HFFc6 (cell line): ENCODE measurements around the gene MAS1. TPM values are rescaled to one million over a fixed set of nuclear protein-coding genes. Genes with fewer than 3 reads are reported as not detected.

Experiments used
- DNase-seq: peaks from one replicate; pipeline ENCODE4 v3.0.0-alpha.2; 2018
- H3K27ac Mint-ChIP-seq: 2 replicates; pipeline ENCODE4 v1.8.0; 2020; ENCODE audit warnings: mild to moderate bottlenecking, mixed read lengths
- H3K27me3 Mint-ChIP-seq: 2 replicates; pipeline ENCODE4 v1.8.0; 2021; ENCODE audit warnings: mild to moderate bottlenecking, moderate library complexity, mixed read lengths; ENCODE audit not compliant: insufficient read depth
- H3K36me3 Mint-ChIP-seq: 2 replicates; pipeline ENCODE4 v1.8.0; 2021; ENCODE audit warnings: low read depth, mixed read lengths
- H3K4me1 Mint-ChIP-seq: 2 replicates; pipeline ENCODE4 v1.8.0; 2020; ENCODE audit warnings: low read depth, mixed read lengths
- H3K4me3 Mint-ChIP-seq: 2 replicates; pipeline ENCODE4 v1.8.0; 2020; ENCODE audit warnings: mild to moderate bottlenecking, moderate library complexity, mixed read lengths
- H3K9me3 Mint-ChIP-seq: 2 replicates; pipeline ENCODE4 v1.8.0; 2020; ENCODE audit warnings: mild to moderate bottlenecking, mixed read lengths
- total RNA-seq, 6 experiments: library from RNA; stranded (reverse); fragmentation: NEBNext Ultra II Directional; extraction: Animal tissue kit (Norgen Biotek cat#: 25700); gene quantifications; 2 replicates in 1 of 6; 3 replicates in 5 of 6; pipeline ENCODE4 v1.2.3, GENCODE V29; 2021
- TF ChIP-seq, protein P1 (sequence below): fragments of 200-600 bp; sonication (generic); IDR thresholded peaks from 2 replicates; pipeline ENCODE4 v1.5.0; 2021; ENCODE audit warnings: antibody characterized with exemption, mild to moderate bottlenecking

The MAS1 gene
- total RNA-seq, 6 experiments from 2014 or later: not detected

DNA sequence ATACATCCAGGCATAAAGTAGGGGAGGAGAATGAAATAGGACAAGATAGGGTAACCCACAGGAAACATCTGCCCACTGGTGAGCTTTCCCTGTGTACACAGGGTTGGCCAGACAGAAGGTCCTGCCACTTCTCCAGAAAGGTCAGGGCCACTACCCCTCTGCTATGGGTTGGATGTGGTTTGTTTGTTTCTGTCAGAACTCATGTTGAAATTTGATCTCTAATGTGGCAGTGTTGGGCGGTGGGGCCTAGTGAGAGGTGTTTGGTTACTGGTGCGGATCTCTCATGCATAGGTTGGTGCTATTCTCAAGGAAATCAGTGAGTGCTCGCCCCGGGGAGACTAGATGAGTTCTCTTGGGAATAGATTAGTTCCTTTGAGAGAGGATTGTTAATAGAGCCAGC is 15.6 kb upstream of the MAS1 start:
- Mint-ChIP-seq H3K9me3 (no peaks in the 10 kb centered on the region), H3K27ac (no peak overlapping the region), H3K4me1 (no peaks in the 10 kb centered on the region), H3K4me3 (no peak overlapping the region), H3K36me3 (no peaks in the 10 kb centered on the region), H3K27me3 (peaks cover 4% of the 10 kb centered on the region)
- TF ChIP-seq, protein P1, sequence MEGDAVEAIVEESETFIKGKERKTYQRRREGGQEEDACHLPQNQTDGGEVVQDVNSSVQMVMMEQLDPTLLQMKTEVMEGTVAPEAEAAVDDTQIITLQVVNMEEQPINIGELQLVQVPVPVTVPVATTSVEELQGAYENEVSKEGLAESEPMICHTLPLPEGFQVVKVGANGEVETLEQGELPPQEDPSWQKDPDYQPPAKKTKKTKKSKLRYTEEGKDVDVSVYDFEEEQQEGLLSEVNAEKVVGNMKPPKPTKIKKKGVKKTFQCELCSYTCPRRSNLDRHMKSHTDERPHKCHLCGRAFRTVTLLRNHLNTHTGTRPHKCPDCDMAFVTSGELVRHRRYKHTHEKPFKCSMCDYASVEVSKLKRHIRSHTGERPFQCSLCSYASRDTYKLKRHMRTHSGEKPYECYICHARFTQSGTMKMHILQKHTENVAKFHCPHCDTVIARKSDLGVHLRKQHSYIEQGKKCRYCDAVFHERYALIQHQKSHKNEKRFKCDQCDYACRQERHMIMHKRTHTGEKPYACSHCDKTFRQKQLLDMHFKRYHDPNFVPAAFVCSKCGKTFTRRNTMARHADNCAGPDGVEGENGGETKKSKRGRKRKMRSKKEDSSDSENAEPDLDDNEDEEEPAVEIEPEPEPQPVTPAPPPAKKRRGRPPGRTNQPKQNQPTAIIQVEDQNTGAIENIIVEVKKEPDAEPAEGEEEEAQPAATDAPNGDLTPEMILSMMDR: no peak
- no peak for DNase-seq

DNA sequence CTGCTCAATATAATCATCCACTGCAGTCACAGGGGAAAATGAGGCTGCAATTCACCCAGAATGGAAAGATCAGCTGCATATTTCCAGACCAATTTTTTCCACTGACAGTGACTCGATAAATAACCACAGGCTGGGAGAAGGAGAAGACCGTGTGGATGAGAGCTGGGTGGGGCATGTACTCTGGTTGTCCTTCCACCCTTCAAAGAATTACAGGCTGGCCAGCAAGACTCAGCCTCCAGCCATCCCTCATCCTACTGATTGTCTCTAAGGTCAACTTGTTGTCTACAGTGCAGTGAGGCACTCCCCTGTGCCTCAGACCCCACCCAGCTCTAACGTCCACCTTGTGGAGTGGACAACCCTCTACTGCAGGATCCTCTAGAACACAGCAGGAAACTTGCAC is 14.5 kb upstream of the MAS1 start:
- Mint-ChIP-seq H3K27me3 (peaks cover 8% of the 10 kb centered on the region), H3K4me3 (no peak overlapping the region), H3K27ac (no peak overlapping the region), H3K36me3 (no peaks in the 10 kb centered on the region), H3K4me1 (no peaks in the 10 kb centered on the region), H3K9me3 (no peaks in the 10 kb centered on the region)
- no peak for DNase-seq
- TF ChIP-seq, protein P1: no peak

DNA sequence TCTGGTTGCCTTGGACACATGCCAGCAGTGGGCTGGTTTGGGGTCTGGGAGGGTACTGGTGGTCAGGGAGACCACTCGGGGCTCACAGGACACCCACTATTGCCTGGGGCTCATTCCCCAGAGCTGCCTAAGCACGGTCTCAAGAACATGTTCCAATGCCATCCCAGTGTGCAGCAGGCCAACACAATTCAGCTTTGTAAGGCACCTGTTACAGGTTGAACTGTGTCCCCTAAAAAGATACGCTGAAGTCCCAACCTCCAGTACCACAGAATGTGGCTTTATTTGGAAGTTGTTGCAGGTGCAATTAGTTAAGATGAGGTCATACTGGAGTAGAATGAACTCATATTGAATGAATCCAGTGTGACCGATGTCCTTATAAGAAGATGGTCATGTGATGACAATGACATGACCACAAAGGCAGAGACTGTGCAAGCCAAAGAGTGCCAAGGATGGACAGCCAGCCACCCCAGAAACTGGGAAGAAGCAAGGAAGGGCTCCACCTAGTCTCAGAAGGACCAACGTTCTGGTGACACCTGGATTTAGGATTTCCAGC is 13.5 kb upstream of the MAS1 start:
- Mint-ChIP-seq H3K27ac (no peak overlapping the region), H3K9me3 (no peaks in the 10 kb centered on the region), H3K4me3 (no peak overlapping the region)

DNA sequence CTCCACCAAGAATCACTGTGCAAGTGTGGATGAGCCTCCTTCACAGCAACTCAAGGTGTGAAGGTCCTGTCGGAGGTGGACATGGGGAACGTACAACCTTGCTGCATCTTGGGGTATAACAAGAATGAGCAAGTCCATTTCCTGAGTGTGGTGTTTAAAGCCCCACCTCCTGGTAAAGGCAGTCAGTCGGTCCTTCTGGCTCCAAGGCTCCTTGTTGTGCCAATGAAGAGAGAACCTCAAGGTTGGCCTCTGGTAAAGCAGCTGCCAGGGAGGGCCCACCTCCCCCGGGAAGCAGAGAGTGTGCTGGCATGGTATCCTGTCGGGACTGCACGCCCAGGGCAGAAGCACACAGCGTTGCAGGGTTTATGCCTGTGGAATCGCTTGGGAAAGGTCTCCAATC is 12.4 kb upstream of the MAS1 start:
- Mint-ChIP-seq H3K4me3 (no peak overlapping the region), H3K27ac (no peak overlapping the region), H3K4me1 (no peaks in the 10 kb centered on the region), H3K9me3 (no peaks in the 10 kb centered on the region), H3K27me3 (peaks cover 8% of the 10 kb centered on the region), H3K36me3 (no peaks in the 10 kb centered on the region)
- TF ChIP-seq, protein P1: no peak
- no peak for DNase-seq

More for the DNA sequence above, 13.5 kb upstream of the MAS1 start:
- no peaks in the 10 kb centered on the region for H3K36me3 Mint-ChIP-seq
- TF ChIP-seq, protein P1: no peak
- no peak for DNase-seq
- H3K27me3 Mint-ChIP-seq: peaks cover 8% of the 10 kb centered on the region
- H3K4me1 Mint-ChIP-seq: no peaks in the 10 kb centered on the region

DNA sequence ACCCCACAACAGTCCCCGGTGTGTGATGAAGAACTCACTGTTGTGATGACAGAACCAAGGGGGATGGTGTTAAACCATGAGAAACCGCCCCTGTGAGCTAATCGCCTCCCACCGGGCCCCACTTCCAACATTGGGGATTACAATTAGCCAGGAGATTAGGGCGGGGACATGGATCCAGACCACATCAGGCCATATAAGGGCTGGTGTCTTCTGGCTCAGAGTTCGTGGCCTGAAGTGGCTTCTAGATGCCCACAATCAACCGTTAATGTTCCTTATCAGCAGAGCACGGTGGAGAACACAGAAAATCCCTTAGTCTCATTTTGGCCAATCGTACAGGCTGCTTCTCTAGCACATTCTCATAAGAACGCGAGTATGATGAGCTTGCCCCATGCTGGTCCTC is 10.9 kb upstream of the MAS1 start:
- no peaks in the 10 kb centered on the region for H3K36me3 Mint-ChIP-seq
- H3K4me1 Mint-ChIP-seq: no peaks in the 10 kb centered on the region
- no peaks in the 10 kb centered on the region for H3K9me3 Mint-ChIP-seq

More for the DNA sequence above, 10.9 kb upstream of the MAS1 start:
- H3K4me3 Mint-ChIP-seq: no peak overlapping the region
- TF ChIP-seq, protein P1: no peak
- DNase-seq: no peak
- H3K27me3 Mint-ChIP-seq: peaks cover 8% of the 10 kb centered on the region
- H3K27ac Mint-ChIP-seq: no peak overlapping the region
